ENCODE results near the gene LARP1.
"Not testable (repeated sequence)": the region's sequence is repeated elsewhere in the genome, so short reads cannot be mapped to it uniquely, and the experiment has no call there.

DNA sequence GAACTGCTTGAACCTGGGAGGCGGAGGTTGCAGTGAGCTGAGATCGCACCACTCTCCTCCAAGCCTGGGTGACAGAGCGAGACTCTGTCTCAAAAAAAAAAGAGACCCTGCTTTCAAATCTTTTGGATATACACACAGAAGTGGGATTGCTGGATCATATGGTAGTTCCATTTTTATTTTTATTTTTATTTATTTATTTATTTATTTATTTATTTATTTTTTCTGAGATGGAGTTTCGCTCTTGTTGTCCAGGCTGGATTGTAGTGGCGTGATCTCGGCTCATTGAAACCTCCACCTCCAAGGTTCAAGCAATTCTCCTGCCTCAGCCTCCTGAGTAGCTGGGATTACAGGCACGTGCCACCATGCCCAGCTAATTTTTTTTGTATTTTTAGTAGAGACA lies 19.8 kb upstream of the LARP1 start:
- TF ChIP-seq, protein P1, sequence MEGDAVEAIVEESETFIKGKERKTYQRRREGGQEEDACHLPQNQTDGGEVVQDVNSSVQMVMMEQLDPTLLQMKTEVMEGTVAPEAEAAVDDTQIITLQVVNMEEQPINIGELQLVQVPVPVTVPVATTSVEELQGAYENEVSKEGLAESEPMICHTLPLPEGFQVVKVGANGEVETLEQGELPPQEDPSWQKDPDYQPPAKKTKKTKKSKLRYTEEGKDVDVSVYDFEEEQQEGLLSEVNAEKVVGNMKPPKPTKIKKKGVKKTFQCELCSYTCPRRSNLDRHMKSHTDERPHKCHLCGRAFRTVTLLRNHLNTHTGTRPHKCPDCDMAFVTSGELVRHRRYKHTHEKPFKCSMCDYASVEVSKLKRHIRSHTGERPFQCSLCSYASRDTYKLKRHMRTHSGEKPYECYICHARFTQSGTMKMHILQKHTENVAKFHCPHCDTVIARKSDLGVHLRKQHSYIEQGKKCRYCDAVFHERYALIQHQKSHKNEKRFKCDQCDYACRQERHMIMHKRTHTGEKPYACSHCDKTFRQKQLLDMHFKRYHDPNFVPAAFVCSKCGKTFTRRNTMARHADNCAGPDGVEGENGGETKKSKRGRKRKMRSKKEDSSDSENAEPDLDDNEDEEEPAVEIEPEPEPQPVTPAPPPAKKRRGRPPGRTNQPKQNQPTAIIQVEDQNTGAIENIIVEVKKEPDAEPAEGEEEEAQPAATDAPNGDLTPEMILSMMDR (conservative IDR thresholded peaks at IDR 0.05), result not testable (repeated sequence)
- TF ChIP-seq EZH2 (IDR thresholded peaks at IDR 0.05; ENCODE audit: low read depth), result not testable (repeated sequence)
